Neuronal stem cell (in vitro differentiated cells): Measurements from ENCODE around the gene STH.
"Not testable (repeated sequence)": the region's sequence is repeated elsewhere in the genome, so short reads cannot be mapped to it uniquely, and the experiment has no call there.

Source experiments
- DNase-seq: peaks from one replicate; pipeline ENCODE4 v3.0.0-alpha.2; 2013; ENCODE audit warnings: low spot score
- H2AFZ ChIP-seq: one replicate; pipeline ENCODE4 v1.6.1; 2013; ENCODE audit warnings: mild to moderate bottlenecking, low read length, inconsistent platforms
- H2AK5ac ChIP-seq: 2 replicates; pipeline ENCODE4 v1.6.1; 2013; ENCODE audit warnings: low read depth, mild to moderate bottlenecking, inconsistent platforms, low read length, moderate library complexity, mixed read lengths
- H2BK120ac ChIP-seq: 2 replicates; pipeline ENCODE4 v1.6.1; 2013; ENCODE audit warnings: low read depth, mild to moderate bottlenecking, inconsistent platforms, low read length, moderate library complexity, mixed read lengths
- H2BK12ac ChIP-seq: one replicate; pipeline ENCODE4 v1.6.1; 2013; ENCODE audit warnings: low read length, inconsistent platforms
- H2BK15ac ChIP-seq: 2 replicates; pipeline ENCODE4 v1.6.1; 2013; ENCODE audit warnings: mild to moderate bottlenecking, low read length, inconsistent platforms, mixed read lengths
- H2BK5ac ChIP-seq: one replicate; pipeline ENCODE4 v1.6.1; 2013; ENCODE audit warnings: inconsistent platforms, mild to moderate bottlenecking, low read length, moderate library complexity
- H3K14ac ChIP-seq: one replicate; pipeline ENCODE4 v1.6.1; 2013; ENCODE audit warnings: low read length, inconsistent platforms
- H3K18ac ChIP-seq: 2 replicates; pipeline ENCODE4 v1.6.1; 2013; ENCODE audit warnings: low read length, inconsistent platforms
- H3K23ac ChIP-seq: 2 replicates; pipeline ENCODE4 v1.6.1; 2013; ENCODE audit warnings: low read depth, mild to moderate bottlenecking, mixed read lengths, low read length, inconsistent platforms; ENCODE audit not compliant: poor library complexity
- H3K27ac ChIP-seq: replicated peaks from 3 replicates; pipeline ENCODE4 v1.5.1; 2013; ENCODE audit warnings: low read length, inconsistent platforms
- H3K27me3 ChIP-seq, 3 experiments: 2 replicates each; pipeline ENCODE4 v1.6.1; 2013; ENCODE audit warnings: low read length in 3 of 3, mild to moderate bottlenecking in 2 of 3, inconsistent platforms in 1 of 3, low read depth in 1 of 3, mixed read lengths in 1 of 3, moderate library complexity in 1 of 3; ENCODE audit not compliant: control insufficient read depth in 3 of 3, insufficient read depth in 3 of 3
- H3K36me3 ChIP-seq, 2 donors: replicated peaks in 1 of 2; 2 replicates each; pipeline ENCODE4 v1.6.1; 2013; ENCODE audit warnings: low read length in 2 of 2; ENCODE audit not compliant: control insufficient read depth in 2 of 2, insufficient read depth in 2 of 2
- H3K4ac ChIP-seq: 2 replicates; pipeline ENCODE4 v1.6.1; 2013; ENCODE audit warnings: inconsistent platforms, mild to moderate bottlenecking, low read length, moderate library complexity
- H3K4me1 ChIP-seq, 2 donors: 1 replicate in 1 of 2; 2 replicates in 1 of 2; pipeline ENCODE4 v1.6.1; 2013; ENCODE audit warnings: low read length in 2 of 2, low read depth in 1 of 2; ENCODE audit not compliant: control insufficient read depth in 2 of 2, insufficient read depth in 1 of 2
- H3K4me2 ChIP-seq: one replicate; pipeline ENCODE4 v1.6.1; 2013; ENCODE audit warnings: mild to moderate bottlenecking, low read length, inconsistent platforms; ENCODE audit not compliant: insufficient read depth, poor library complexity, severe bottlenecking
- H3K4me3 ChIP-seq, 2 donors: 2 replicates each; pipeline ENCODE4 v1.5.1; 2013; ENCODE audit warnings: low read length in 2 of 2, mild to moderate bottlenecking in 2 of 2, inconsistent platforms in 1 of 2, moderate library complexity in 1 of 2
- H3K79me1 ChIP-seq: one replicate; pipeline ENCODE4 v1.6.1; 2013; ENCODE audit warnings: low read depth, mild to moderate bottlenecking, inconsistent platforms, low read length, moderate library complexity
- H3K9ac ChIP-seq: one replicate; pipeline ENCODE4 v1.6.1; 2013; ENCODE audit warnings: mild to moderate bottlenecking, low read depth, low read length, inconsistent platforms; ENCODE audit not compliant: poor library complexity
- H3K9me3 ChIP-seq, 2 donors: replicated peaks in 1 of 2; 2 replicates each; pipeline versions ENCODE3 to v1.6.1; 2013; ENCODE audit warnings: low read length in 2 of 2, mild to moderate bottlenecking in 2 of 2, inconsistent platforms in 1 of 2, low read depth in 1 of 2, mixed read lengths in 1 of 2, moderate library complexity in 1 of 2; ENCODE audit not compliant: control insufficient read depth in 2 of 2, insufficient read depth in 1 of 2
- H4K8ac ChIP-seq: one replicate; pipeline ENCODE4 v1.6.1; 2013; ENCODE audit warnings: low read depth, mild to moderate bottlenecking, inconsistent platforms, low read length, moderate library complexity
- H4K91ac ChIP-seq: one replicate; pipeline ENCODE4 v1.6.1; 2013; ENCODE audit warnings: low read length, low read depth, mild to moderate bottlenecking, inconsistent platforms; ENCODE audit not compliant: poor library complexity
- WGBS, 2 donors: extraction: QIAGEN DNeasy Blood & Tissue Kit; methylation state at CpG; one replicate each; pipeline ENCODE4 v1.1.7; 2013; ENCODE audit warnings: missing lambda C conversion rate in 2 of 2, mixed read lengths in 1 of 2; ENCODE audit not compliant: insufficient read length in 2 of 2, insufficient replicate concordance in 1 of 2; ENCODE audit errors: extremely low coverage in 2 of 2; 5-methylcytosine and 5-hydroxymethylcytosine counted together

The STH gene

GRCh38 chr17:46019408-46019925 is 20.4 kb downstream of the STH start:
- DNase-seq, H2BK12ac ChIP-seq, H2AK5ac ChIP-seq, H3K27ac ChIP-seq, H4K91ac ChIP-seq, H3K14ac ChIP-seq, H2BK15ac ChIP-seq, H3K36me3 ChIP-seq, H3K79me1 ChIP-seq, H2BK120ac ChIP-seq, H3K9me3 ChIP-seq, H3K4me2 ChIP-seq, H3K18ac ChIP-seq, H2AFZ ChIP-seq, H2BK5ac ChIP-seq, H3K4me1 ChIP-seq, H3K23ac ChIP-seq, H3K4ac ChIP-seq, H3K27me3 ChIP-seq, H3K9ac ChIP-seq, H3K4me3 ChIP-seq: not testable (repeated sequence)
- WGBS, 2 donors, result no CpG with 5 or more reads among the region's 8 CpGs
- peak overlapping the region; percentile 43 for H4K8ac ChIP-seq

GRCh38 chr17:46020023-46020761 is 21.1 kb downstream of the STH start:
- Histone ChIP-seq H3K27ac (no peak overlapping the region), H2BK12ac (no peak overlapping the region), H3K27me3 (no peaks in the 10 kb centered on the region), H3K9ac (no peak overlapping the region), H2BK15ac (no peak overlapping the region), H3K4ac (no peak overlapping the region), H4K8ac (no peak overlapping the region), H2AK5ac (no peak overlapping the region), H2AFZ (no peak overlapping the region), H3K36me3 (peaks cover 1 to 14% of the 10 kb centered on the region in 2 donors), H2BK5ac (no peak overlapping the region), H4K91ac (no peak overlapping the region), H3K4me3 (no peak overlapping the region), H3K4me2 (no peak overlapping the region), H2BK120ac (no peak overlapping the region), H3K79me1 (no peaks in the 10 kb centered on the region), H3K4me1 (peaks cover 0 to 11% of the 10 kb centered on the region in 2 donors), H3K23ac (no peak overlapping the region), H3K18ac (no peak overlapping the region), H3K9me3 (no peaks in the 10 kb centered on the region), H3K14ac (no peak overlapping the region)
- no peak for DNase-seq
- no CpG with 5 or more reads among the region's 14 CpGs for WGBS, 2 donors

- no peak overlapping the region for H3K9ac ChIP-seq
Measured at GRCh38 chr17:46020998-46021397, 21.9 kb downstream of the STH start.

GRCh38 chr17:46023366-46023765 is 24.3 kb downstream of the STH start:
- not testable (repeated sequence) for H3K9ac ChIP-seq, H3K27me3 ChIP-seq, H3K9me3 ChIP-seq, H2BK15ac ChIP-seq, H3K14ac ChIP-seq, H2BK12ac ChIP-seq, H3K4me2 ChIP-seq, H4K91ac ChIP-seq, H2AK5ac ChIP-seq, H2BK120ac ChIP-seq, H2BK5ac ChIP-seq, H2AFZ ChIP-seq, H3K27ac ChIP-seq, H3K4me3 ChIP-seq, H3K4ac ChIP-seq, H3K23ac ChIP-seq, H3K18ac ChIP-seq, H4K8ac ChIP-seq, H3K79me1 ChIP-seq, DNase-seq
- WGBS, 2 donors, result no CpG with 5 or more reads among the region's 7 CpGs
- Histone ChIP-seq H3K36me3 (peaks cover 7 to 45% of the 10 kb centered on the region in 2 donors), H3K4me1 (peaks cover 0 to 17% of the 10 kb centered on the region in 2 donors)

More at GRCh38 chr17:46020998-46021397, 21.9 kb downstream of the STH start:
- Histone ChIP-seq H3K79me1 (no peaks in the 10 kb centered on the region), H3K18ac (no peak overlapping the region), H2AK5ac (peak overlapping the region; percentile 78), H2AFZ (no peak overlapping the region), H3K9me3 (peaks cover 0 to 2% of the 10 kb centered on the region in 2 donors), H2BK12ac (no peak overlapping the region), H2BK15ac (no peak overlapping the region), H3K14ac (peak overlapping the region; percentile 47), H3K27ac (no peak overlapping the region), H4K91ac (no peak overlapping the region), H3K4me1 (peaks cover 0 to 15% of the 10 kb centered on the region in 2 donors), H2BK5ac (no peak overlapping the region), H3K4me2 (no peak overlapping the region), H2BK120ac (no peak overlapping the region), H3K36me3 (peaks cover 4 to 21% of the 10 kb centered on the region in 2 donors), H3K4ac (no peak overlapping the region), H4K8ac (no peak overlapping the region), H3K23ac (no peak overlapping the region), H3K4me3 (no peak overlapping the region), H3K27me3 (no peaks in the 10 kb centered on the region)
- DNase-seq, result no peak
- WGBS, 2 donors, result no CpG with 5 or more reads among the region's 12 CpGs
